Keratinocyte (primary cell): ENCODE data around the gene KDM4F. TPM values are rescaled to one million over a fixed set of nuclear protein-coding genes. Genes with fewer than 3 reads are reported as not detected.

Experiments used
- DNase-seq: peaks from one replicate; pipeline ENCODE4 v3.0.0-alpha.2; 2011; ENCODE audit warnings: low read depth, missing footprints, low spot score
- FAIRE-seq: peaks from 2 replicates; lab custom pipeline; 2011; peaks lifted over from hg19 to GRCh38; lab: Jason Lieb, UNC
- H2AFZ ChIP-seq: 2 replicates; pipeline ENCODE4 v1.6.0; 2012; ENCODE audit warnings: low read length, control low read depth, inconsistent platforms; ENCODE audit not compliant: control insufficient read depth
- H3K27ac ChIP-seq: 2 replicates; pipeline ENCODE4 v1.5.1; 2011; ENCODE audit warnings: low read length; ENCODE audit not compliant: control insufficient read depth, insufficient read depth
- H3K27me3 ChIP-seq: 3 replicates; pipeline ENCODE4 v1.6.0; 2011; ENCODE audit warnings: low read length; ENCODE audit not compliant: control insufficient read depth, insufficient read depth; ENCODE audit errors: extremely low read depth
- H3K36me3 ChIP-seq, 2 experiments: 2 replicates in 1 of 2; 3 replicates in 1 of 2; pipeline ENCODE4 v1.5.1; 2011; ENCODE audit warnings: low read length in 2 of 2, mild to moderate bottlenecking in 1 of 2; ENCODE audit not compliant: control insufficient read depth in 2 of 2, insufficient read depth in 2 of 2; ENCODE audit errors: extremely low read depth in 1 of 2
- H3K4me1 ChIP-seq: 3 replicates; pipeline ENCODE4 v1.5.1; 2011; ENCODE audit warnings: low read length; ENCODE audit not compliant: control insufficient read depth, insufficient read depth; ENCODE audit errors: extremely low read depth
- H3K4me2 ChIP-seq: 3 replicates; pipeline ENCODE4 v1.6.0; 2011; ENCODE audit warnings: low read depth, low read length; ENCODE audit not compliant: control insufficient read depth, insufficient read depth; ENCODE audit errors: extremely low read depth
- H3K4me3 ChIP-seq, 3 experiments: fragments of 200-600 bp in 1 of 3; sonication (generic) in 1 of 3; 2 replicates in 2 of 3; 3 replicates in 1 of 3; pipeline ENCODE4 v1.5.1; 2011 to 2016; ENCODE audit warnings: low read length in 3 of 3, mild to moderate bottlenecking in 3 of 3, control low read depth in 2 of 3, inconsistent platforms in 1 of 3, low read depth in 1 of 3, mixed read lengths in 1 of 3, mixed run types in 1 of 3, moderate library complexity in 1 of 3; ENCODE audit not compliant: control insufficient read depth in 2 of 3, insufficient read depth in 2 of 3; ENCODE audit errors: extremely low read depth in 1 of 3
- H3K79me2 ChIP-seq: 2 replicates; pipeline ENCODE4 v1.6.0; 2012; ENCODE audit warnings: low read length; ENCODE audit not compliant: control insufficient read depth, insufficient read depth
- H3K9ac ChIP-seq: 3 replicates; pipeline ENCODE4 v1.6.0; 2011; ENCODE audit warnings: low read length; ENCODE audit not compliant: control insufficient read depth, insufficient read depth; ENCODE audit errors: extremely low read depth
- H3K9me1 ChIP-seq: 3 replicates; pipeline ENCODE4 v1.6.0; 2011; ENCODE audit warnings: low read length; ENCODE audit not compliant: control insufficient read depth, insufficient read depth; ENCODE audit errors: extremely low read depth
- H3K9me3 ChIP-seq: 2 replicates; pipeline ENCODE4 v1.5.1; 2012; ENCODE audit warnings: low read depth, low read length; ENCODE audit not compliant: control insufficient read depth
- H4K20me1 ChIP-seq: 3 replicates; pipeline ENCODE4 v1.6.0; 2011; ENCODE audit warnings: low read length; ENCODE audit not compliant: control insufficient read depth, insufficient read depth; ENCODE audit errors: extremely low read depth
- EZH2 ChIP-seq: IDR thresholded peaks from one replicate; pipeline ENCODE4 v1.6.1; 2012; ENCODE audit warnings: inconsistent platforms, mild to moderate bottlenecking, low read length, moderate library complexity
- dilution Hi-C: fragments of 300-500 bp; cut with MboI; formaldehyde crosslinking; loops from one replicate; pipeline ENCODE4 v1.7.0; 2020; ENCODE audit warnings: low sequenced_read_pairs; ENCODE audit not compliant: extremely low pct_ligation_motif_present
- polyA plus RNA-seq, 5 experiments: library from polyadenylated mRNA; depleted of rRNA in 3 of 5; stranded (reverse) in 3 of 5; stranded (forward) in 1 of 5; unstranded in 1 of 5; fragments of >200 nt; gene quantifications; 1 replicate in 1 of 5; 2 replicates in 3 of 5; 3 replicates in 1 of 5; pipeline versions ENCODE4 v1.2.1 to v1.2.3, GENCODE V29; 2011 to 2012; ENCODE audit warnings: missing spikeins in 2 of 5, low read depth in 1 of 5, low replicate concordance in 1 of 5
- TF ChIP-seq, protein P1 (sequence below), 3 experiments: IDR thresholded peaks in 1 of 3; conservative IDR thresholded peaks in 1 of 3; optimal IDR thresholded peaks in 1 of 3; 2 replicates in 2 of 3; 3 replicates in 1 of 3; pipeline versions ENCODE3 to v1.5.1; 2011; ENCODE audit warnings: low read length in 3 of 3, mild to moderate bottlenecking in 3 of 3, moderate library complexity in 2 of 3, control low read depth in 1 of 3, inconsistent platforms in 1 of 3; ENCODE audit not compliant: insufficient read depth in 2 of 3; ENCODE audit errors: extremely low read depth in 1 of 3

Gene KDM4F
- polyA plus RNA-seq, 1 donor (not counting 4 experiments of a cell fraction or from before 2014, with no cell fraction given), result not detected

DNA sequence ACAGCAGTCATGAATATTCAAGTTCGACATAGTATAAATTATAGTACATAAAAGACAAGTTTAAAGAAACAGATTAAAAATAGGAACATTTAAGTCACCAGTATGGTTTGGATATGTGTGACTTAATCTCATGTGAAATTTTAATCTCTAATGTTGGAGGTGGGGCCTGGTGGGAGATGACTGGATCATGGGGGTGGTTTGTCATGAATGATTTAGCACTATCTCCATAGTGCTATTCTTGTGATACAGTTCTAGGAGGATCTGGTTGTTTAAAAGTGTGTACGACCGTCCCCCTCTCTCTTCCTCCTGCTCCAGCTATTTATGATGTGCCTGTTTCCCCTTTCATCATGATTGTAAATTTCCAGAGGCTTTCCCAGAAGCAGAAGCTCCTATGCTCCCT is 20.9 kb upstream of the KDM4F start:
- no peak for FAIRE-seq
- no peak for DNase-seq

DNA sequence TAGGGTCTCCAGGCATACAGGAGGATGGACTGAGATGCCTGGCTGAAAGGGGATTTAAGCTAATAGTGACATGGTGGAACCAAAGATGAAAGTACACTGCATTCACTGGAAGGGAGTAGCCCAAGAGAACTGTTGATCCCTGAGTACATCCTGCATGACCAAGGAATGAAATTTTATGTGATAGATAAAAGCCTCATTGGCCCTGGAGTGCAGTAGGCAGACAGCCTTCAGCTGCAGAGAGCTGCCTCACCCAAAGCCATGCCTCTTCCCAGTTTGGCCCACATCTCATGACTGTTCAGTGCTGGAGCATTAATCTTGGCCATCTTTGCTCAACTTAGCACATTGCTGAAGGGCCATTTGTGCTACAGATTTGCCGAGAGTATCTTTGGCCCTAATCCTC is 16.2 kb upstream of the KDM4F start:
- FAIRE-seq (no peak), DNase-seq (no peak)
- H3K36me3 ChIP-seq, result no peaks in the 10 kb centered on the region
- no peak overlapping the region for H3K4me2 ChIP-seq
- no peaks in the 10 kb centered on the region for H3K9me1 ChIP-seq
- dilution Hi-C loops, result no loop called here
- no peak overlapping the region for H3K27ac ChIP-seq
- H3K9me3 ChIP-seq, result no peaks in the 10 kb centered on the region
- H2AFZ ChIP-seq, result no peak overlapping the region
- no peaks in the 10 kb centered on the region for H3K79me2 ChIP-seq
- no peak for TF ChIP-seq EZH2
- TF ChIP-seq, protein P1, sequence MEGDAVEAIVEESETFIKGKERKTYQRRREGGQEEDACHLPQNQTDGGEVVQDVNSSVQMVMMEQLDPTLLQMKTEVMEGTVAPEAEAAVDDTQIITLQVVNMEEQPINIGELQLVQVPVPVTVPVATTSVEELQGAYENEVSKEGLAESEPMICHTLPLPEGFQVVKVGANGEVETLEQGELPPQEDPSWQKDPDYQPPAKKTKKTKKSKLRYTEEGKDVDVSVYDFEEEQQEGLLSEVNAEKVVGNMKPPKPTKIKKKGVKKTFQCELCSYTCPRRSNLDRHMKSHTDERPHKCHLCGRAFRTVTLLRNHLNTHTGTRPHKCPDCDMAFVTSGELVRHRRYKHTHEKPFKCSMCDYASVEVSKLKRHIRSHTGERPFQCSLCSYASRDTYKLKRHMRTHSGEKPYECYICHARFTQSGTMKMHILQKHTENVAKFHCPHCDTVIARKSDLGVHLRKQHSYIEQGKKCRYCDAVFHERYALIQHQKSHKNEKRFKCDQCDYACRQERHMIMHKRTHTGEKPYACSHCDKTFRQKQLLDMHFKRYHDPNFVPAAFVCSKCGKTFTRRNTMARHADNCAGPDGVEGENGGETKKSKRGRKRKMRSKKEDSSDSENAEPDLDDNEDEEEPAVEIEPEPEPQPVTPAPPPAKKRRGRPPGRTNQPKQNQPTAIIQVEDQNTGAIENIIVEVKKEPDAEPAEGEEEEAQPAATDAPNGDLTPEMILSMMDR (optimal IDR thresholded peaks at IDR 0.05 in 1 of 3, IDR thresholded peaks at IDR 0.05 in 1 of 3, conservative IDR thresholded peaks at IDR 0.05 in 1 of 3; ENCODE audit: extremely low read depth in 1 of 3, insufficient read depth in 2 of 3, low read length in 3 of 3), result no peak
- H3K27me3 ChIP-seq, result no peaks in the 10 kb centered on the region
- H3K4me3 ChIP-seq, result no peak overlapping the region
- H3K4me1 ChIP-seq, result peaks cover 10% of the 10 kb centered on the region
- H4K20me1 ChIP-seq, result no peaks in the 10 kb centered on the region
- H3K9ac ChIP-seq, result no peak overlapping the region

More for the DNA sequence above, 20.9 kb upstream of the KDM4F start:
- no peak overlapping the region for H3K4me2 ChIP-seq
- no peaks in the 10 kb centered on the region for H3K79me2 ChIP-seq
- no peaks in the 10 kb centered on the region for H3K27me3 ChIP-seq
- H3K9ac ChIP-seq, result no peak overlapping the region
- H3K4me1 ChIP-seq, result no peaks in the 10 kb centered on the region
- H3K36me3 ChIP-seq, result no peaks in the 10 kb centered on the region
- TF ChIP-seq, protein P1 (optimal IDR thresholded peaks at IDR 0.05 in 1 of 3, IDR thresholded peaks at IDR 0.05 in 1 of 3, conservative IDR thresholded peaks at IDR 0.05 in 1 of 3; ENCODE audit: extremely low read depth in 1 of 3, insufficient read depth in 2 of 3, low read length in 3 of 3), result no peak
- no peaks in the 10 kb centered on the region for H4K20me1 ChIP-seq
- H3K4me3 ChIP-seq, result no peak overlapping the region
- dilution Hi-C loops, result no loop called here
- no peaks in the 10 kb centered on the region for H3K9me1 ChIP-seq
- H2AFZ ChIP-seq, result no peak overlapping the region
- no peak overlapping the region for H3K27ac ChIP-seq
- H3K9me3 ChIP-seq, result no peaks in the 10 kb centered on the region
